Esophagus (tissue), 2 donors: ENCODE results near the gene RAPGEF2. TPM values are rescaled to one million over a fixed set of nuclear protein-coding genes. Genes with fewer than 3 reads are reported as not detected.

Source experiments
- H3K27ac ChIP-seq, 2 donors: one replicate each; pipeline ENCODE4 v1.5.1; 2013; ENCODE audit warnings: low read depth in 2 of 2, mild to moderate bottlenecking in 2 of 2, inconsistent platforms in 1 of 2, low read length in 1 of 2, moderate library complexity in 1 of 2
- H3K27me3 ChIP-seq, 2 donors: one replicate each; pipeline ENCODE4 v1.6.1; 2013; ENCODE audit warnings: low read length in 2 of 2, control low read depth in 1 of 2, mild to moderate bottlenecking in 1 of 2; ENCODE audit not compliant: insufficient read depth in 2 of 2, control insufficient read depth in 1 of 2
- H3K36me3 ChIP-seq, 2 donors: one replicate each; pipeline ENCODE4 v1.6.1; 2013; ENCODE audit warnings: low read length in 1 of 2; ENCODE audit not compliant: control insufficient read depth in 2 of 2, insufficient read depth in 2 of 2
- H3K4me1 ChIP-seq, 2 donors: one replicate each; pipeline ENCODE4 v1.6.1; 2013; ENCODE audit warnings: low read length in 1 of 2; ENCODE audit not compliant: control insufficient read depth in 2 of 2, insufficient read depth in 2 of 2
- H3K4me3 ChIP-seq, 2 donors: one replicate each; pipeline ENCODE4 v1.5.1; 2013; ENCODE audit warnings: low read length in 2 of 2, mild to moderate bottlenecking in 2 of 2, low read depth in 1 of 2, moderate library complexity in 1 of 2
- H3K9me3 ChIP-seq, 2 donors: one replicate each; pipeline ENCODE4 v1.6.1; 2013; ENCODE audit warnings: mild to moderate bottlenecking in 2 of 2, low read depth in 1 of 2, low read length in 1 of 2, moderate library complexity in 1 of 2; ENCODE audit not compliant: control insufficient read depth in 2 of 2, insufficient read depth in 1 of 2
- WGBS, 2 donors: extraction: QIAGEN DNeasy Blood & Tissue Kit; methylation state at CpG; one replicate each; pipeline ENCODE4 v1.1.7; 2013; 5-methylcytosine and 5-hydroxymethylcytosine counted together
- polyA plus RNA-seq, 2 donors: library from polyadenylated mRNA; stranded (reverse); fragments of 200-250 nt; gene quantifications; one replicate each; pipeline ENCODE4 v1.2.3, GENCODE V29; 2013
- donor health status: healthy with polysubstance abuse.
- donor health status: Bipolar disorder and iron deficiency.

RAPGEF2 gene
- polyA plus RNA-seq, 2 donors: 3.9 to 4.3 TPM

DNA sequence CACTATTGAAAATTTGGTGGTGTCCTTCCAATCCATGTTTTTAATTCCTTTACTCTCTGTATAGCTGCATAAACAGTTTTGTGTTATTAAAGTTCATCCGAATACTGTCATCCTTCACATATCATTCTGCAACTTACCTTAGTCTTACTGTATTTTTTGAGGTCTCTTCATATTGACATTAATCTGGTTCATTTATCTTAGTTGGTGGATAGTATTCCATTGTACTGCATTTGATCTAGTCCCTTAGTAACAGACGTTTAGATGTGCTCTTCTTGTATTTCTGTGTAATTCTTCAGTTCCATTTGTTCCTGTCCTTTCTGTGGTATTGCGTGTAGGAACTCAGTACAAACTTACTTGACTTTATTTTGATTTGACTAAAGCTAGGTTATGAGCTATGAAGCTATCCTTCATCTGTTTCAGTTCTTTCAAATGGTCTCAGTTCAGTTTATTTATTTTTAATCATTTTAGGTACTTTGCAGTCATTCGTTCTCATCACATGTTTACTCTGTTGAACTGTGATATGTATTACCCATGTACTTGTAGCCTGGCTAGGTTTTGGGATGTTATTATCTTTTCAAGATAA, 41.3 kb downstream of the RAPGEF2 start:
- WGBS, 2 donors: 71% methylated on average over 4 of the region's 4 CpGs
- H3K36me3 ChIP-seq: no peaks in the 10 kb centered on the region
- H3K27me3 ChIP-seq: no peaks in the 10 kb centered on the region
- no peak overlapping the region for H3K4me3 ChIP-seq
- H3K4me1 ChIP-seq: peaks cover 0 to 3% of the 10 kb centered on the region in 2 donors
- H3K9me3 ChIP-seq: no peaks in the 10 kb centered on the region
- H3K27ac ChIP-seq: no peak overlapping the region

GRCh38 chr4:159145318-159145991, 42.6 kb downstream of the RAPGEF2 start:
- Histone ChIP-seq H3K4me1 (peaks cover 0 to 3% of the 10 kb centered on the region in 2 donors), H3K36me3 (no peaks in the 10 kb centered on the region), H3K9me3 (no peaks in the 10 kb centered on the region), H3K27ac (no peak overlapping the region), H3K4me3 (no peak overlapping the region), H3K27me3 (no peaks in the 10 kb centered on the region)
- WGBS, 2 donors: 91 to 93% methylated on average over 4 of the region's 4 CpGs

DNA sequence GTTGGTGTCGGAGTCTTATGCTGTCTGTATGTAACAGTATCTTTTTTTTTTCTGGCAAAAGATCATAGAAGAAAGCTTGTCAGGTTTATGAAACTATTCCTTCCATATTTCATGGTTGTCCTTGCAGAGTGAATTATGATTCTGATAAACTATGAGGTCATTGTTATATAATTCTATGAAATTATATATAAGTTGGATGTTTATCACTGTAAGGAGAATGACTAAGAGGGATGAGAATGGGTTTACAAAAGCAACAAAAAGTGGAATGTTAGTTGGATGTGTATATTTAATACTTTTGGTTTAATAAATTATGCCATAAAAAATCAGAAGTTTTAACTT, 43.1 kb downstream of the RAPGEF2 start:
- no peaks in the 10 kb centered on the region for H3K9me3 ChIP-seq
- WGBS, 2 donors: 81 to 92% methylated on average over 1 of the region's 1 CpG
- H3K27me3 ChIP-seq: no peaks in the 10 kb centered on the region
- H3K27ac ChIP-seq: no peak overlapping the region
- peaks cover 0 to 3% of the 10 kb centered on the region in 2 donors for H3K4me1 ChIP-seq
- no peaks in the 10 kb centered on the region for H3K36me3 ChIP-seq
- no peak overlapping the region for H3K4me3 ChIP-seq

DNA sequence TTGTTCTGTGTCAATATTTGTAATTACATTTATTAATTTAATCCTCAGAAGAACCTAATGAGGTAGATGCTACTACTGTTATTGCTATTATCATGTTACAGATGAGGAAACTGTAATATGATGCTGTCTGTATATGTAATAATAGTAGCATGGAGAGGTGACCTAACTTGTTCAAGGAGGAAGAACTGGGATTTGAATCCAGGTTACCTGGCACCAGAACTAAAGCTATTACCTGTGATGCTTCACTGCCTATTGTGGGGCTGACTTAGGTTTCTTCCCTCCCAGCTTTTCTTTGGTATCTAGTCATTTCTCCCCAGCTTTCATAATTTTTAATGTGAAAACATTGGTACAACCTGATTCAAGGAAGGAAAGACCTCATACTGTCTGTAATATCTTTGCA, 43.6 kb downstream of the RAPGEF2 start:
- H3K27me3 ChIP-seq: no peaks in the 10 kb centered on the region
- H3K4me3 ChIP-seq: no peak overlapping the region
- H3K27ac ChIP-seq: no peak overlapping the region
- H3K36me3 ChIP-seq: no peaks in the 10 kb centered on the region
- H3K9me3 ChIP-seq: no peaks in the 10 kb centered on the region
- H3K4me1 ChIP-seq: peaks cover 0 to 3% of the 10 kb centered on the region in 2 donors

- Histone ChIP-seq H3K4me1 (peaks cover 0 to 3% of the 10 kb centered on the region in 2 donors), H3K9me3 (no peaks in the 10 kb centered on the region), H3K36me3 (no peaks in the 10 kb centered on the region), H3K27me3 (no peaks in the 10 kb centered on the region), H3K27ac (no peak overlapping the region), H3K4me3 (no peak overlapping the region)
- 94 to 97% methylated on average over 2 of the region's 2 CpGs for WGBS, 2 donors
Measured at GRCh38 chr4:159148441-159148840, 45.6 kb downstream of the RAPGEF2 start.

DNA sequence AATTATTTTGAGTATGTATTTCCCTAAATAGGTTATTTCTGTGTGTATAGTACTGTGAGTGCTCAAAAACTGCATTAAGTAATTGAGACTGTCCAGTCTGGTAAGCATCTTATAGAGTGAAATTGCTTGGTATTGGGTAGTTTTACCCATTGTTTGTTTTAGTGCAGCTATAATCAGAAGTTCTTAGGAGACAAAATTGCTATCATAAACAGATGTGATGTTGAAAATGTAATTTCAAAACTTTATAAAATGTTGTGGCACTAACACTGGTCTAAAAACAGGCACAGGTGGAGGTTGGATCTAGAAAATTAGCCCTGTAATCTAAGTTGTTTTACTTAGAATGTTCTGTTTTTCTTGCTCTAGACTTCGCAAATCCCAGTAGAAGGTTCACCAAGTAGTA, 46.8 kb downstream of the RAPGEF2 start:
- no peaks in the 10 kb centered on the region for H3K27me3 ChIP-seq
- H3K4me1 ChIP-seq: peaks cover 0 to 3% of the 10 kb centered on the region in 2 donors
- no peaks in the 10 kb centered on the region for H3K9me3 ChIP-seq
- no peak overlapping the region for H3K27ac ChIP-seq
- H3K4me3 ChIP-seq: no peak overlapping the region
- whole genome bisulfite sequencing, 2 donors: 97 to 100% methylated on average over 1 of the region's 1 CpG
- H3K36me3 ChIP-seq: no peaks in the 10 kb centered on the region

- Histone ChIP-seq H3K4me1 (peaks cover 0 to 3% of the 10 kb centered on the region in 2 donors), H3K27ac (no peak overlapping the region), H3K36me3 (no peaks in the 10 kb centered on the region), H3K4me3 (no peak overlapping the region), H3K9me3 (no peaks in the 10 kb centered on the region), H3K27me3 (no peaks in the 10 kb centered on the region)
- 71 to 83% methylated on average over 5 of the region's 5 CpGs for WGBS, 2 donors
Measured at GRCh38 chr4:159150396-159150795, 47.5 kb downstream of the RAPGEF2 start.

GRCh38 chr4:159150821-159151390, 48.0 kb downstream of the RAPGEF2 start:
- Histone ChIP-seq H3K4me1 (no peaks in the 10 kb centered on the region), H3K9me3 (no peaks in the 10 kb centered on the region), H3K4me3 (no peak overlapping the region), H3K36me3 (no peaks in the 10 kb centered on the region), H3K27me3 (no peaks in the 10 kb centered on the region), H3K27ac (no peak overlapping the region)
- WGBS, 2 donors: 75 to 87% methylated on average over 4 of the region's 4 CpGs

DNA sequence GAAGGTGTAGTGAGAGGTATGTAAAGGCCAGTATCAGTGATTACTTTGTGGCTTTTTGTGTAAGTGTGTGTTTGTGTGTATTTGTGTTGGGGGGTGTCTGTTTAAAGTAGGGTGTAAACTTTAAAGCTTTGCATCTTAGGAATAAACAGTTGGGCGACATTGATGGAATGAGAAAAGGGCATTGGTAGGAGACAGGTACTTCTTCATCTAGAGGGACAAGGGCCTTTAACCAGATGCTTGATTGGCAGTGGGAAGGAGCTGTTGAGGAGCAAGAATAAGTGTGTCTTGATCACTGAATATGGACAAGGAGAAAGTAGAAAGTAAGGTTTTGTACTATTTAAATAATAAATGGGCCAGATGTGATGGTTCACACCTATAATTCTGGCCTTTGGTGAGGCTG, 48.8 kb downstream of the RAPGEF2 start:
- WGBS, 2 donors: 88 to 100% methylated on average over 1 of the region's 1 CpG
- no peaks in the 10 kb centered on the region for H3K9me3 ChIP-seq
- no peaks in the 10 kb centered on the region for H3K27me3 ChIP-seq
- H3K4me3 ChIP-seq: no peak overlapping the region
- H3K27ac ChIP-seq: no peak overlapping the region
- H3K4me1 ChIP-seq: no peaks in the 10 kb centered on the region
- H3K36me3 ChIP-seq: no peaks in the 10 kb centered on the region

- no peak overlapping the region for H3K27ac ChIP-seq
Measured at GRCh38 chr4:159152181-159152580, 49.3 kb downstream of the RAPGEF2 start.

More at GRCh38 chr4:159152181-159152580, 49.3 kb downstream of the RAPGEF2 start:
- no peaks in the 10 kb centered on the region for H3K36me3 ChIP-seq
- no peaks in the 10 kb centered on the region for H3K27me3 ChIP-seq
- no peak overlapping the region for H3K4me3 ChIP-seq
- H3K9me3 ChIP-seq: no peaks in the 10 kb centered on the region
- H3K4me1 ChIP-seq: no peaks in the 10 kb centered on the region
- WGBS, 2 donors: 96 to 97% methylated on average over 3 of the region's 3 CpGs
